Measurements from ENCODE around the gene IREB2.
"Not testable (repeated sequence)": the region's sequence is repeated elsewhere in the genome, so short reads cannot be mapped to it uniquely, and the experiment has no call there.

Gene IREB2

GRCh38 chr15:78407608-78408354 is 30.2 kb upstream of the IREB2 start:
- no peak for DNase-seq

- no peak for DNase-seq
Measured at GRCh38 chr15:78408355-78408640, 29.7 kb upstream of the IREB2 start.

GRCh38 chr15:78408961-78409360 is 29.1 kb upstream of the IREB2 start:
- no peak for DNase-seq

- no peak for DNase-seq
Measured at GRCh38 chr15:78411061-78411460, 27.0 kb upstream of the IREB2 start.

- DNase-seq, result no peak
Measured at GRCh38 chr15:78414621-78415250, 23.3 kb upstream of the IREB2 start.

GRCh38 chr15:78415284-78415683 is 22.7 kb upstream of the IREB2 start:
- DNase-seq, result no peak

- DNase-seq, result no peak
Measured at GRCh38 chr15:78417754-78418630, 20.0 kb upstream of the IREB2 start.

- no peak for DNase-seq
Measured at GRCh38 chr15:78418686-78419085, 19.3 kb upstream of the IREB2 start.

- DNase-seq, result no peak
Measured at GRCh38 chr15:78419367-78419766, 18.6 kb upstream of the IREB2 start.

- DNase-seq, result no peak
Measured at GRCh38 chr15:78420220-78420619, 17.8 kb upstream of the IREB2 start.

- no peak for DNase-seq
Measured at GRCh38 chr15:78420766-78421165, 17.2 kb upstream of the IREB2 start.

GRCh38 chr15:78421238-78421965 is 16.6 kb upstream of the IREB2 start:
- no peak for DNase-seq

- DNase-seq, result peak; percentile 8
Measured at GRCh38 chr15:78422571-78423340, 15.3 kb upstream of the IREB2 start.

GRCh38 chr15:78424673-78425072 is 13.3 kb upstream of the IREB2 start:
- DNase-seq, result no peak

- no peak for DNase-seq
Measured at GRCh38 chr15:78425643-78426042, 12.4 kb upstream of the IREB2 start.

GRCh38 chr15:78426300-78426699 is 11.7 kb upstream of the IREB2 start:
- no peak for DNase-seq

GRCh38 chr15:78427953-78428352 is 10.1 kb upstream of the IREB2 start:
- no peak for DNase-seq

GRCh38 chr15:78429477-78429876 is 8.5 kb upstream of the IREB2 start:
- no peak for DNase-seq

GRCh38 chr15:78431955-78432354 is 6.1 kb upstream of the IREB2 start:
- DNase-seq, result no peak

GRCh38 chr15:78432664-78433063 is 5.4 kb upstream of the IREB2 start:
- DNase-seq, result no peak

- no peak for DNase-seq
Measured at GRCh38 chr15:78434134-78434533, 3.9 kb upstream of the IREB2 start.

- DNase-seq, result not testable (repeated sequence)
Measured at GRCh38 chr15:78434711-78435110, 3.3 kb upstream of the IREB2 start.

All from NCI-H446 treated with DMSO at 0.1 percent for 48 hours (cell line).